Fibroblast of the conjunctiva (primary cell): ENCODE data around the gene DNAJC15.
"Not testable (repeated sequence)": the region's sequence is repeated elsewhere in the genome, so short reads cannot be mapped to it uniquely, and the experiment has no call there.

Experiments used
- DNase-seq: peaks from one replicate; pipeline ENCODE4 v3.0.0-alpha.2; 2010; ENCODE audit warnings: low read depth

Gene DNAJC15

GRCh38 chr13:43023289-43023963, at the start of gene DNAJC15:
Gene DNAJC15, plus strand, starts transcription at chr13:43023586. Its CDS starts 41 bp downstream, at chr13:43023627.
- peak; percentile 66 for DNase-seq

- DNase-seq = no peak
These were observed 47.3 kb upstream of the DNAJC15 start for GRCh38 chr13:42976066-42976465.

GRCh38 chr13:42977219-42977659, 46.1 kb upstream of the DNAJC15 start:
- DNase-seq = no peak

- no peak for DNase-seq
These were observed 42.1 kb upstream of the DNAJC15 start for GRCh38 chr13:42981317-42981716.

GRCh38 chr13:42981853-42982252, 41.5 kb upstream of the DNAJC15 start:
- no peak for DNase-seq

- no peak for DNase-seq
These were observed 39.4 kb upstream of the DNAJC15 start for GRCh38 chr13:42984026-42984425.

GRCh38 chr13:42984691-42985090, 38.7 kb upstream of the DNAJC15 start:
- DNase-seq = no peak

GRCh38 chr13:42985312-42986175, 37.8 kb upstream of the DNAJC15 start:
- no peak for DNase-seq

- DNase-seq = no peak
These were observed 37.2 kb upstream of the DNAJC15 start for GRCh38 chr13:42986176-42986574.

- peak; percentile 67 for DNase-seq
These were observed 32.8 kb upstream of the DNAJC15 start for GRCh38 chr13:42990291-42991232.

- DNase-seq = not testable (repeated sequence)
These were observed 32.0 kb upstream of the DNAJC15 start for GRCh38 chr13:42991233-42991897.

- no peak for DNase-seq
These were observed 31.3 kb upstream of the DNAJC15 start, which contains the start of gene EPSTI1 for GRCh38 chr13:42991898-42992763. Gene EPSTI1, minus strand, starts transcription at chr13:42992241. Its CDS starts 76 bp downstream, at chr13:42992165.

- no peak for DNase-seq
These were observed 30.6 kb upstream of the DNAJC15 start for GRCh38 chr13:42992764-42993122.

- no peak for DNase-seq
These were observed 28.5 kb upstream of the DNAJC15 start for GRCh38 chr13:42994878-42995277.

GRCh38 chr13:42996584-42996983, 26.8 kb upstream of the DNAJC15 start:
- peak; percentile 87 for DNase-seq

GRCh38 chr13:42997381-42997780, 26.0 kb upstream of the DNAJC15 start:
- no peak for DNase-seq

- DNase-seq = no peak
These were observed 23.9 kb upstream of the DNAJC15 start for GRCh38 chr13:42999491-42999890.

GRCh38 chr13:43000676-43001075, 22.7 kb upstream of the DNAJC15 start:
- no peak for DNase-seq

- DNase-seq = no peak
These were observed 21.4 kb upstream of the DNAJC15 start for GRCh38 chr13:43002021-43002420.

- no peak for DNase-seq
These were observed 20.4 kb upstream of the DNAJC15 start for GRCh38 chr13:43003010-43003409.

GRCh38 chr13:43003729-43004128, 19.7 kb upstream of the DNAJC15 start:
- no peak for DNase-seq
